GM23338 (cell line): ENCODE data around the gene CELF2. TPM values are rescaled to one million over a fixed set of nuclear protein-coding genes. Genes with fewer than 3 reads are reported as not detected.

Experiments
- ATAC-seq: fragments of 200-7000 bp; cut with Tn5 transposase; 3 replicates; pipeline ENCODE4 v1.9.1; 2020
- DNase-seq: peaks from one replicate; pipeline ENCODE4 v3.0.0-alpha.2; 2015; ENCODE audit warnings: low spot score
- H2AFZ ChIP-seq: fragments of 200-600 bp; sonication (generic); 2 replicates; pipeline ENCODE4 v1.8.0; 2016; ENCODE audit warnings: antibody characterized with exemption, mild to moderate bottlenecking, moderate library complexity
- H3F3A ChIP-seq: fragments of 200-600 bp; sonication (generic); replicated peaks from 2 replicates; pipeline ENCODE4 v1.8.0; 2017; ENCODE audit warnings: antibody characterized with exemption, mixed run types, low read depth
- H3K27ac ChIP-seq: fragments of 200-600 bp; sonication (generic); 2 replicates; pipeline ENCODE4 v1.6.1; 2016; ENCODE audit warnings: low read depth
- H3K27me3 ChIP-seq: fragments of 200-600 bp; sonication (generic); 2 replicates; pipeline ENCODE4 v1.8.0; 2016; ENCODE audit warnings: mild to moderate bottlenecking, mixed run types, moderate library complexity; ENCODE audit not compliant: insufficient read depth
- H3K36me3 ChIP-seq: fragments of 200-600 bp; sonication (generic); 2 replicates; pipeline ENCODE4 v1.8.0; 2016; ENCODE audit warnings: mild to moderate bottlenecking; ENCODE audit not compliant: insufficient read depth
- H3K4me1 ChIP-seq: fragments of 200-600 bp; sonication (generic); 2 replicates; pipeline ENCODE4 v1.8.0; 2016; ENCODE audit warnings: mild to moderate bottlenecking, moderate library complexity; ENCODE audit not compliant: insufficient read depth
- H3K4me2 ChIP-seq: fragments of 200-600 bp; sonication (generic); 2 replicates; pipeline ENCODE4 v1.7.1; 2017; ENCODE audit warnings: mixed run types
- H3K4me3 ChIP-seq: fragments of 200-600 bp; sonication (generic); 2 replicates; pipeline ENCODE4 v1.6.1; 2016; ENCODE audit warnings: mixed run types
- H3K79me2 ChIP-seq: fragments of 200-600 bp; sonication (generic); replicated peaks from 2 replicates; pipeline ENCODE4 v1.8.0; 2017; ENCODE audit warnings: mild to moderate bottlenecking; ENCODE audit not compliant: insufficient read depth
- H3K9me2 ChIP-seq: fragments of 200-600 bp; sonication (generic); 2 replicates; pipeline ENCODE4 v1.8.0; 2017; ENCODE audit not compliant: insufficient read depth
- H4K20me1 ChIP-seq: fragments of 200-600 bp; sonication (generic); replicated peaks from 2 replicates; pipeline ENCODE4 v1.8.0; 2017; ENCODE audit warnings: mild to moderate bottlenecking; ENCODE audit not compliant: insufficient read depth
- H3K27ac Mint-ChIP-seq: 2 replicates; pipeline ENCODE4 v1.8.0; 2020; ENCODE audit warnings: inconsistent platforms, mild to moderate bottlenecking, moderate library complexity, mixed read lengths
- H3K27me3 Mint-ChIP-seq: 3 replicates; pipeline ENCODE4 v1.8.0; 2022; ENCODE audit warnings: low read depth, mild to moderate bottlenecking, moderate library complexity, mixed read lengths, inconsistent platforms; ENCODE audit not compliant: insufficient read depth, poor library complexity
- H3K36me3 Mint-ChIP-seq: 3 replicates; pipeline ENCODE4 v1.8.0; 2021; ENCODE audit warnings: low read depth, mild to moderate bottlenecking, inconsistent platforms, moderate library complexity, mixed read lengths
- H3K4me1 Mint-ChIP-seq: 3 replicates; pipeline ENCODE4 v1.8.0; 2020; ENCODE audit warnings: mild to moderate bottlenecking, inconsistent platforms, mixed read lengths
- H3K4me3 Mint-ChIP-seq: 3 replicates; pipeline ENCODE4 v1.8.0; 2021; ENCODE audit warnings: moderate library complexity, mild to moderate bottlenecking, inconsistent platforms, mixed read lengths
- H3K9me3 Mint-ChIP-seq: 3 replicates; pipeline ENCODE4 v1.8.0; 2020; ENCODE audit warnings: moderate library complexity, mild to moderate bottlenecking, inconsistent platforms, mixed read lengths
- CREB1 ChIP-seq: fragments of 250-450 bp; sonication (Bioruptor Pico); IDR thresholded peaks from 2 replicates; pipeline ENCODE4 v1.5.0; 2020; ENCODE audit warnings: low read depth, mild to moderate bottlenecking, moderate library complexity
- CTCF ChIP-seq, 2 experiments: fragments of 200-600 bp in 1 of 2; sonication (generic) in 1 of 2; conservative IDR thresholded peaks; 2 replicates each; pipeline versions ENCODE4 v1.5.1 to v1.6.1; 2016 to 2017; ENCODE audit warnings: antibody characterized with exemption in 2 of 2, low read depth in 2 of 2, mild to moderate bottlenecking in 2 of 2, moderate library complexity in 1 of 2
- ETS1 ChIP-seq: IDR thresholded peaks from 2 replicates; pipeline ENCODE4 v1.6.1; 2016; ENCODE audit warnings: antibody characterized with exemption
- EZH2 ChIP-seq: fragments of 200-600 bp; sonication (generic); IDR thresholded peaks from one replicate; pipeline ENCODE4 v1.8.0; 2017; ENCODE audit warnings: antibody characterized with exemption, mild to moderate bottlenecking, low read depth; ENCODE audit not compliant: unreplicated experiment
- EZH2phosphoT487 ChIP-seq: fragments of 200-600 bp; sonication (generic); IDR thresholded peaks from one replicate; pipeline ENCODE4 v1.8.1; 2018; ENCODE audit warnings: antibody characterized with exemption; ENCODE audit not compliant: unreplicated experiment
- JUNB ChIP-seq: IDR thresholded peaks from one replicate; pipeline ENCODE4 v1.6.1; 2016; ENCODE audit warnings: antibody characterized with exemption; ENCODE audit not compliant: unreplicated experiment
- NANOG ChIP-seq: IDR thresholded peaks from 2 replicates; pipeline ENCODE4 v1.6.1; 2016; ENCODE audit warnings: antibody characterized with exemption, borderline replicate concordance
- POLR2AphosphoS5 ChIP-seq: IDR thresholded peaks from 2 replicates; pipeline ENCODE4 v1.6.1; 2016; ENCODE audit warnings: antibody characterized with exemption, low read depth
- STAT1 ChIP-seq: IDR thresholded peaks from one replicate; pipeline ENCODE4 v1.6.1; 2016; ENCODE audit warnings: antibody characterized with exemption; ENCODE audit not compliant: unreplicated experiment
- ZNF114 ChIP-seq: fragments of 250-450 bp; sonication (Bioruptor Pico); IDR thresholded peaks from 2 replicates; pipeline ENCODE4 v1.5.0; 2020; ENCODE audit warnings: mild to moderate bottlenecking, moderate library complexity
- ZNF331 ChIP-seq: fragments of 250-450 bp; sonication (Bioruptor Pico); IDR thresholded peaks from 2 replicates; pipeline ENCODE4 v1.5.0; 2020; ENCODE audit warnings: low read depth, mild to moderate bottlenecking, moderate library complexity
- ZNF462 ChIP-seq: fragments of 250-450 bp; sonication (Bioruptor Pico); IDR thresholded peaks from 2 replicates; pipeline ENCODE4 v1.5.0; 2020; ENCODE audit warnings: mild to moderate bottlenecking, moderate library complexity
- polyA plus RNA-seq: library from polyadenylated mRNA; unstranded; fragments of >200 nt; fragmentation: Nextera tagmentation; extraction: Ambion mirVana; gene quantifications from 2 replicates; pipeline ENCODE4 v1.2.1, GENCODE V29; 2016
- total RNA-seq: library from RNA; depleted of rRNA; stranded (reverse); fragments of >200 nt; shearing (Covaris generic); gene quantifications from 2 replicates; pipeline ENCODE4 v1.2.3, GENCODE V29; 2014
- TF ChIP-seq, protein P1 (sequence below): IDR thresholded peaks from one replicate; pipeline ENCODE4 v1.6.1; 2018; ENCODE audit warnings: antibody characterized with exemption; ENCODE audit not compliant: unreplicated experiment

CELF2 gene
- total and polyA plus RNA-seq, 2 experiments from 2014 or later = 18.1 to 22.5 TPM

DNA sequence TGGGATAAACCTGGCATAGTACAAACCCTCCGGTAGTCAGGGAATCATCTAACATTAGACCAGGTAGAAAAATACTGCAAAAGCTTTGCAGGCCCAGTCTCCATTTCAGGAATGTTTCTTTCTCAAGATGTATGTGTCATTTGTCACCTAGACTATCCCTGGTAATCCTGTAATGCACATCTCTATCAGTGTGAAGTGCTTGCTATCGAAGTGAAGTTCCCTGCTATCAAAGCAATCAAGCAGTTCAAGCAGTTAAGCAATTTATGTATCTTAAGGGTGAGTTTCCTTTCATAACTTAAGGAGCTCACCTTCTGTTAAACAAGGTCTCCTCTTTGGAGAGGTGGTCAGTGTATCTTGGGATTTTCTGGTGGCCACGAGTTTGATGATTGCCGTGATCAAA, 47.2 kb downstream of the CELF2 start:
- Histone ChIP-seq H3K9me2 (0 out of 2 replicates have a peak, but pooled peaks cover 4% of the 10 kb centered on the region), H3F3A (no peaks in the 10 kb centered on the region), H2AFZ (no peak overlapping the region), H3K27ac (no peak overlapping the region), H3K79me2 (no peaks in the 10 kb centered on the region), H3K4me3 (no peak overlapping the region), H4K20me1 (no peaks in the 10 kb centered on the region), H3K36me3 (no peaks in the 10 kb centered on the region), H3K4me1 (no peaks in the 10 kb centered on the region), H3K27me3 (no peaks in the 10 kb centered on the region), H3K4me2 (no peak overlapping the region)
- Mint-ChIP-seq H3K27ac (no peak overlapping the region), H3K27me3 (peaks cover 3% of the 10 kb centered on the region), H3K4me3 (no peak overlapping the region), H3K36me3 (peaks cover 12% of the 10 kb centered on the region), H3K4me1 (peaks cover 9% of the 10 kb centered on the region; the same call in 2 of the 3 replicates), H3K9me3 (peaks cover 10% of the 10 kb centered on the region; the same call in 2 of the 3 replicates)
- ATAC-seq (no peak), DNase-seq (no peak)
- TF ChIP-seq ZNF331 (CRISPR knock-in tag) (no peak), STAT1 (no peak), EZH2 (no peak), EZH2phosphoT487 (no peak), CREB1 (CRISPR knock-in tag) (no peak), POLR2AphosphoS5 (no peak), NANOG (no peak), CTCF (conservative IDR thresholded peaks at IDR 0.05; ENCODE audit: low read depth in 2 of 2) (no peak), ZNF114 (no peak), ZNF462 (no peak), ETS1 (no peak), JUNB (no peak)
- TF ChIP-seq, protein P1, sequence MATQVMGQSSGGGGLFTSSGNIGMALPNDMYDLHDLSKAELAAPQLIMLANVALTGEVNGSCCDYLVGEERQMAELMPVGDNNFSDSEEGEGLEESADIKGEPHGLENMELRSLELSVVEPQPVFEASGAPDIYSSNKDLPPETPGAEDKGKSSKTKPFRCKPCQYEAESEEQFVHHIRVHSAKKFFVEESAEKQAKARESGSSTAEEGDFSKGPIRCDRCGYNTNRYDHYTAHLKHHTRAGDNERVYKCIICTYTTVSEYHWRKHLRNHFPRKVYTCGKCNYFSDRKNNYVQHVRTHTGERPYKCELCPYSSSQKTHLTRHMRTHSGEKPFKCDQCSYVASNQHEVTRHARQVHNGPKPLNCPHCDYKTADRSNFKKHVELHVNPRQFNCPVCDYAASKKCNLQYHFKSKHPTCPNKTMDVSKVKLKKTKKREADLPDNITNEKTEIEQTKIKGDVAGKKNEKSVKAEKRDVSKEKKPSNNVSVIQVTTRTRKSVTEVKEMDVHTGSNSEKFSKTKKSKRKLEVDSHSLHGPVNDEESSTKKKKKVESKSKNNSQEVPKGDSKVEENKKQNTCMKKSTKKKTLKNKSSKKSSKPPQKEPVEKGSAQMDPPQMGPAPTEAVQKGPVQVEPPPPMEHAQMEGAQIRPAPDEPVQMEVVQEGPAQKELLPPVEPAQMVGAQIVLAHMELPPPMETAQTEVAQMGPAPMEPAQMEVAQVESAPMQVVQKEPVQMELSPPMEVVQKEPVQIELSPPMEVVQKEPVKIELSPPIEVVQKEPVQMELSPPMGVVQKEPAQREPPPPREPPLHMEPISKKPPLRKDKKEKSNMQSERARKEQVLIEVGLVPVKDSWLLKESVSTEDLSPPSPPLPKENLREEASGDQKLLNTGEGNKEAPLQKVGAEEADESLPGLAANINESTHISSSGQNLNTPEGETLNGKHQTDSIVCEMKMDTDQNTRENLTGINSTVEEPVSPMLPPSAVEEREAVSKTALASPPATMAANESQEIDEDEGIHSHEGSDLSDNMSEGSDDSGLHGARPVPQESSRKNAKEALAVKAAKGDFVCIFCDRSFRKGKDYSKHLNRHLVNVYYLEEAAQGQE = no peak
